SK-N-SH treated with all-trans-retinoic acid at 6 μM for 48 hours (cell line): ENCODE results near the gene UVSSA.

ENCODE experiments used
- CREB5 ChIP-seq: fragments of 250-450 bp; sonication (Bioruptor Pico); IDR thresholded peaks from 2 replicates; pipeline ENCODE4 v1.5.1; 2020; ENCODE audit warnings: low read depth, mild to moderate bottlenecking, moderate library complexity
- ESRRG ChIP-seq: fragments of 250-450 bp; sonication (Bioruptor Pico); IDR thresholded peaks from 2 replicates; pipeline ENCODE4 v1.6.1; 2021; ENCODE audit warnings: mild to moderate bottlenecking
- ISL1 ChIP-seq: fragments of 250-450 bp; sonication (Bioruptor Pico); IDR thresholded peaks from 2 replicates; pipeline ENCODE4 v2.1.2; 2022; ENCODE audit warnings: mild to moderate bottlenecking, moderate library complexity
- OSR1 ChIP-seq: fragments of 250-450 bp; sonication (Bioruptor Pico); IDR thresholded peaks from 2 replicates; pipeline ENCODE4 v1.8.0; 2022; ENCODE audit warnings: moderate library complexity, mild to moderate bottlenecking, inconsistent platforms
- POU6F1 ChIP-seq: fragments of 250-450 bp; sonication (Bioruptor Pico); IDR thresholded peaks from 2 replicates; pipeline ENCODE4 v1.8.0; 2021; ENCODE audit warnings: low read depth, mild to moderate bottlenecking, moderate library complexity, borderline replicate concordance
- SNAI2 ChIP-seq: fragments of 250-450 bp; sonication (Bioruptor Pico); IDR thresholded peaks from 2 replicates; pipeline ENCODE4 v1.5.0; 2020; ENCODE audit warnings: mild to moderate bottlenecking, moderate library complexity
- TOX ChIP-seq: fragments of 250-450 bp; sonication (Bioruptor Pico); IDR thresholded peaks from 2 replicates; pipeline ENCODE4 v1.8.0; 2021; ENCODE audit warnings: mild to moderate bottlenecking, moderate library complexity, borderline replicate concordance
- ZC3H10 ChIP-seq: fragments of 250-450 bp; sonication (Bioruptor Pico); IDR thresholded peaks from 2 replicates; pipeline ENCODE4 v1.5.1; 2021; ENCODE audit warnings: mild to moderate bottlenecking, moderate library complexity
- ZFP3 ChIP-seq: fragments of 250-450 bp; sonication (Bioruptor Pico); IDR thresholded peaks from 2 replicates; pipeline ENCODE4 v1.5.0; 2020; ENCODE audit warnings: mild to moderate bottlenecking, moderate library complexity
- ZFP30 ChIP-seq: fragments of 450-650 bp; formaldehyde crosslinking; IDR thresholded peaks from 2 replicates; pipeline ENCODE4 v1.5.0; 2022; ENCODE audit warnings: mild to moderate bottlenecking, moderate library complexity
- ZNF8 ChIP-seq: fragments of 450-650 bp; formaldehyde crosslinking; IDR thresholded peaks from 2 replicates; pipeline ENCODE4 v1.5.0; 2020; ENCODE audit warnings: mild to moderate bottlenecking, moderate library complexity
- TF ChIP-seq, protein P1 (sequence below): fragments of 250-450 bp; sonication (Bioruptor Pico); IDR thresholded peaks from 2 replicates; pipeline ENCODE4 v1.8.0; 2020; ENCODE audit warnings: mild to moderate bottlenecking, moderate library complexity, borderline replicate concordance
- TF ChIP-seq, protein P2 (sequence below): fragments of 250-450 bp; sonication (Bioruptor Pico); IDR thresholded peaks from 2 replicates; pipeline ENCODE4 v1.5.0; 2020; ENCODE audit warnings: mild to moderate bottlenecking, moderate library complexity

DNA sequence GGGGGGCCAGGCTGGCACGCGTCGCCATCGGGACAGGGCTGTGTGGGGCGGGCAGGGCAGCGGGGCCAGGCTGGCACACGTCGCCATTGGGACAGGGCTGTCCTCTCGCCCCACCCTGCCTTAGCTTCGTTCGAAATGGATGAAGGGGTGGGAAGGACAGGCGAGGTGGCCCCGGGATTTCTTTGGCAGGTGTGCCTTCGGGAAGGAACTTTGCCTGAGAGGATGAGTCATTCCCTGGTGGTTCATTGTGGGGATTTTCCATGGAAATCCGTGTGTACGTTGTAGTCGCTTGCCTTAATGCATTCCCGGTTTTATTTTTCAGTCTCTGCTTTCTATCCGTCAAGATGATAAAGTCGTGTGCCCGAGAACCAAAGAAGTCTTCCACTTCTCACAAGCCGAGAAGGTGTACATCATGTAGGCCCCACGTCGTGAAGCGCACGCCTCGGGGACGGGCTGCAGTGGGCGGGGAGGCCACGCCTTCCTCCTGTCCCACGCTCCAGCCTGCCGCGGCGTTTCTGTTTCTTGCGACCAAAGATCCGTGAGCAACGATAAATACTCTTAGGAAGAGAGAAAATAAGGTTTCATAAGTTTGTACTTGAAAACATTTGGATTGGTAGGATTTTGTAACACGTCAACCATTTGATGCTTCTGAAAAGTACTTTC, 8.1 kb upstream of the UVSSA start:
- TF ChIP-seq, protein P1, sequence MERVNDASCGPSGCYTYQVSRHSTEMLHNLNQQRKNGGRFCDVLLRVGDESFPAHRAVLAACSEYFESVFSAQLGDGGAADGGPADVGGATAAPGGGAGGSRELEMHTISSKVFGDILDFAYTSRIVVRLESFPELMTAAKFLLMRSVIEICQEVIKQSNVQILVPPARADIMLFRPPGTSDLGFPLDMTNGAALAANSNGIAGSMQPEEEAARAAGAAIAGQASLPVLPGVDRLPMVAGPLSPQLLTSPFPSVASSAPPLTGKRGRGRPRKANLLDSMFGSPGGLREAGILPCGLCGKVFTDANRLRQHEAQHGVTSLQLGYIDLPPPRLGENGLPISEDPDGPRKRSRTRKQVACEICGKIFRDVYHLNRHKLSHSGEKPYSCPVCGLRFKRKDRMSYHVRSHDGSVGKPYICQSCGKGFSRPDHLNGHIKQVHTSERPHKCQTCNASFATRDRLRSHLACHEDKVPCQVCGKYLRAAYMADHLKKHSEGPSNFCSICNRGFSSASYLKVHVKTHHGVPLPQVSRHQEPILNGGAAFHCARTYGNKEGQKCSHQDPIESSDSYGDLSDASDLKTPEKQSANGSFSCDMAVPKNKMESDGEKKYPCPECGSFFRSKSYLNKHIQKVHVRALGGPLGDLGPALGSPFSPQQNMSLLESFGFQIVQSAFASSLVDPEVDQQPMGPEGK (CRISPR knock-in tag), result no peak
- TF ChIP-seq ZC3H10 (CRISPR knock-in tag) (no peak), ZFP30 (CRISPR knock-in tag) (no peak), OSR1 (CRISPR knock-in tag) (no peak), POU6F1 (no peak), CREB5 (CRISPR knock-in tag) (no peak), ISL1 (no peak), SNAI2 (CRISPR knock-in tag) (no peak), ZNF8 (CRISPR knock-in tag) (no peak), TOX (CRISPR knock-in tag) (no peak), ZFP3 (CRISPR knock-in tag) (no peak), ESRRG (CRISPR knock-in tag) (no peak)
- TF ChIP-seq, protein P2, sequence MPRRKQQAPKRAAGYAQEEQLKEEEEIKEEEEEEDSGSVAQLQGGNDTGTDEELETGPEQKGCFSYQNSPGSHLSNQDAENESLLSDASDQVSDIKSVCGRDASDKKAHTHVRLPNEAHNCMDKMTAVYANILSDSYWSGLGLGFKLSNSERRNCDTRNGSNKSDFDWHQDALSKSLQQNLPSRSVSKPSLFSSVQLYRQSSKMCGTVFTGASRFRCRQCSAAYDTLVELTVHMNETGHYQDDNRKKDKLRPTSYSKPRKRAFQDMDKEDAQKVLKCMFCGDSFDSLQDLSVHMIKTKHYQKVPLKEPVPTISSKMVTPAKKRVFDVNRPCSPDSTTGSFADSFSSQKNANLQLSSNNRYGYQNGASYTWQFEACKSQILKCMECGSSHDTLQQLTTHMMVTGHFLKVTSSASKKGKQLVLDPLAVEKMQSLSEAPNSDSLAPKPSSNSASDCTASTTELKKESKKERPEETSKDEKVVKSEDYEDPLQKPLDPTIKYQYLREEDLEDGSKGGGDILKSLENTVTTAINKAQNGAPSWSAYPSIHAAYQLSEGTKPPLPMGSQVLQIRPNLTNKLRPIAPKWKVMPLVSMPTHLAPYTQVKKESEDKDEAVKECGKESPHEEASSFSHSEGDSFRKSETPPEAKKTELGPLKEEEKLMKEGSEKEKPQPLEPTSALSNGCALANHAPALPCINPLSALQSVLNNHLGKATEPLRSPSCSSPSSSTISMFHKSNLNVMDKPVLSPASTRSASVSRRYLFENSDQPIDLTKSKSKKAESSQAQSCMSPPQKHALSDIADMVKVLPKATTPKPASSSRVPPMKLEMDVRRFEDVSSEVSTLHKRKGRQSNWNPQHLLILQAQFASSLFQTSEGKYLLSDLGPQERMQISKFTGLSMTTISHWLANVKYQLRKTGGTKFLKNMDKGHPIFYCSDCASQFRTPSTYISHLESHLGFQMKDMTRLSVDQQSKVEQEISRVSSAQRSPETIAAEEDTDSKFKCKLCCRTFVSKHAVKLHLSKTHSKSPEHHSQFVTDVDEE, result no peak
